GM18511 (cell line): ENCODE data around the gene SHCBP1L.

Source experiments
- ATAC-seq: cut with Tn5 transposase; IDR thresholded peaks from one replicate; pipeline ENCODE4 v1.9.1; 2021; ENCODE audit warnings: mild to moderate bottlenecking, moderate library complexity; ENCODE audit not compliant: unreplicated experiment

Gene SHCBP1L

GRCh38 chr1:182952677-182953444, at the start of gene SHCBP1L:
TSS of gene SHCBP1L (minus strand) at chr1:182953166. CDS start at chr1:182953133, 33 bp downstream.
- no peak for ATAC-seq

GRCh38 chr1:183002267-183002666, 49.3 kb upstream of the SHCBP1L start:
- no peak for ATAC-seq

GRCh38 chr1:183000167-183000962, 47.4 kb upstream of the SHCBP1L start:
- ATAC-seq: no peak

DNA sequence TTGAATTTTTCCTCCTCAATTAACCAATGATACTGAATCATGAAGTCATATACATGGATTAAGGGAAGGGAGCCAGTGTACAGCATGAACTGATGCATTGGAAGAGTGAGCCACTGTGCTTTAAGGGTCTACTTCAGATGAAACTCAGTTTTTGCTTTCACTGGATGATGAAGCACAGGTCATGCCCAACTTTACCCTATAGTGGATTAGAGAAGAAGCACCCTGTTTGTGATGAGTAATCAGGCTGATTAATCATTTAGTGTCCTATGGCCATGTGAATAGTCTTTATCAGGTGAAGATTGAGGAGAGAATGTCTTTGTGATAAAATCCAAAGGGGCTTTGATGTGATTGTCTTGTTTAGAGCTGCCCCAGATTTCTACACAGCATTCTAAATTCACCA, 45.5 kb upstream of the SHCBP1L start:
- ATAC-seq: no peak

DNA sequence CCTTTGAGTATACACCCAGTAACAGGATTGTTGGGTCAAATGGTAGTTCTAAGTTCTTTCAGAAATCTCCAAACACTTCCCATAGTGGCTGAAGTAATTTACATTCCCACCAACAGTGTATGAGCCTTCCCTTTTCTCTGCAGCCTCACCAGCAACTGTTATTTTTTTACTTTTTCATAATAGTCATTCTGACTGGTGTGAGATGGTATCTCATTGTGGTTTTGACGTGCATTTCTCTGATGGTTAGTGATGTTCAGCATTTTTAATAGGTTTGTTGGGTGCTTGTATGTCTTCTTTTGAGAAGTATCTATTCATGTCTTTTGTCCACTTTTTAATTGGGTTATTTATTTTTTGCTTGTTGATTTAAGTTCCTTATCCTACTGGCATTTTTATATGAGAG, 43.9 kb upstream of the SHCBP1L start:
- no peak for ATAC-seq

DNA sequence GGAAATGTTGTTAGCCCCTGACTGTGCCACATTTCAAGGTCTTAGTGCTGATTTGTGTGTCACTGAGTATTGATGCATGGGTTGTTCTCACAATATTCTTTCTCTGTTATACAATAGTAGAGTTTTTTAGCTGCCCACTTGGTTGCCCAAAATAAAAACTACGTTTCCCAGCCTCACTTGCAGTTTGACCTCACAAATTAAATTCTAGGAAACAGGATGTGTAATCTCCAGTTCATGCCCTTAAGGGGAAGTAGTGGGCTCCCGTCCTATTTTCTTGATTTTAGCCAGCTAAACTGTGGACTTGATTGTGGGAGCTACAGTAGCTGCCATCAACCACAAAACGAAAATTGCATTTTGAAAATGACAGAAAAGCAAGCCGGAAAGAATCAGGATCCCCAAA, 42.9 kb upstream of the SHCBP1L start:
- ATAC-seq: no peak

DNA sequence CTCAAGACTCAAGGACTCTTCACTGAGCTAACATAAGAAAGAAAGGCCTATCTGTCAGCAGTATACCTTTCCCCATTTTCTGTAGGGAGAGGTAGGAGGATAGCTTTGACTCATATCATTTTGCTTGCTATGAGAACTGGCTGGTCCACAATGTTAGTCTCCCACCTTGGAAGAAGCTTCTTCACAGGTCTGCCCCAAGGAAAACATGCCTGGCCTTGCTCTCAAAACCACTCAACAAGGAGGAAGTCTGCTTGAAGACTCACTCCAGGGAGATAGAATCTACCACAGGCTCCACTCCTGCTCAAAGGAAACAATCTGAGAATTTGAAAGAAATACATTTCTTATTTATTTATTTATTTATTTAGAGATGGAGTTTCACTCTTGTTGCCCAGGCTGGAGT, 40.8 kb upstream of the SHCBP1L start:
- no peak for ATAC-seq

DNA sequence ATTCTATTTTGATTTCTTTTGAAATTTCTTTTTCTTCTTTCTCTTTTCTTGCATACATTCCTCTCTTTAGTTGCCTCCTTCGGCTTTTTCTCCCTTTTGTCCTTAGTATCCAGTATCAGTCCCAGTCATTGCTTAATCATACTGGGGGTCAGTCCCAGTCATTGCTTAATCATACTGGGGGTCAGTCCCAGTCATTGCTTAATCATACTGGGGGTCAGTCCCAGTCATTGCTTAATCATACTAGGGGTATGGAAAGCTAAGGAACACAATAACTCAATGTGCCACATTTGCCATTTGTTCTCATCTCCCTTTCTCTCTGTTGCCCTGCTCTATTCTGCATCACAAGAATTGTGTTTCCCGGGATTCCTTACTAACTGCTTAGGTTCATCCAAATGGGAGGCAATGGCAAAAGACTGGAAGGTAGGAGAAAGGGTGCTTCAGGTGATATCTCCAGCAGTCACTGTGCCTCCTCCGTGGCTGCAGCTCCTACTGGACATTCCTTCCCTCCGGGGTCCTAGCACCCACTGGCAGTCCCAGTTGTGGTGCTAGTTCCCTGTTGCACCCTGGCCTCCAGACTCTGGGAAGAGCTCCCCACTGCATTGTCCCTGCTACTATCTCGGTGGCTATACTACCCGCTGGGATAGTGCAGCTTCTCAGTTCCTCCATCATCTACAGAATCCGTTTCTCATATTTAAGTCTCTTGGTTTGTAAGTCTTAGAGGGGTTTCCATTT, 37.6 kb upstream of the SHCBP1L start:
- no peak for ATAC-seq

DNA sequence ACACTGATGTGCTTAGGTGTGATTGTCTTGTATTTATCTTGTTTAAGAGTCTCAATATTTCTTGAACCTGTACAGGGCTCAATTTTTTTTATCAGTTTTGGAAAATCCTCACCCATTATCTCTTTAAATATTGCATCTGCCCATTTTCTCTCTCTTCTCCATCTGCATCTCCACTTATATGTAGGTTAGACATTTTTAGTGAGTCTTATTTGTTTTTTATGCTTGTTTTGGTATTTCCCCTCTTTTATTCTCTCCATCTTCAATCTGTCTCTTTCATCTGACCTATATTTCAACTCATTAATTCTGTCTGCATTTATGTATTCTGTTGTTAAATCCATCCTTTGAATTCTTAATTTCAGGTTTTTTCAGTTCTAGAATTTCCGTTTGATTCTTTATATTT, 32.9 kb upstream of the SHCBP1L start:
- no peak for ATAC-seq

- ATAC-seq: no peak
Measured at GRCh38 chr1:182984621-182985020, 31.7 kb upstream of the SHCBP1L start.

DNA sequence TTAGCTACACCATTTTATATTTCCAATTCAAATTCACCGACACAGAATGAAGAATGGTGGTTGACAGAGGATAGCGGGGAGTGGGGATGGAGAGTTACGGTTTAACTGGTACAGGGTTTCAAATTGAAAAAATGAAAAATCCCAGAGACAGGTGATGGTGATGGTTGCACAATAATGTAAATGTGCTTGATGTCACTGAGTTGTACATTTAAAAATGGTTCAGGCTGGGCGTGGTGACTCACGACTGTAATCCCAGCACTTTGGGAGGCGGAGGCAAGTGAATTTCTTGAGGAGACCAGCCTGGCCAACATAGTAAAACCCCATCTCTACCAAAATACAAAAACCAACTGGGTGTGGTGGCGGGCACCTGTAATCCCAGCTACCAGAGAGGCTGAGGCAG, 31.2 kb upstream of the SHCBP1L start:
- no peak for ATAC-seq

DNA sequence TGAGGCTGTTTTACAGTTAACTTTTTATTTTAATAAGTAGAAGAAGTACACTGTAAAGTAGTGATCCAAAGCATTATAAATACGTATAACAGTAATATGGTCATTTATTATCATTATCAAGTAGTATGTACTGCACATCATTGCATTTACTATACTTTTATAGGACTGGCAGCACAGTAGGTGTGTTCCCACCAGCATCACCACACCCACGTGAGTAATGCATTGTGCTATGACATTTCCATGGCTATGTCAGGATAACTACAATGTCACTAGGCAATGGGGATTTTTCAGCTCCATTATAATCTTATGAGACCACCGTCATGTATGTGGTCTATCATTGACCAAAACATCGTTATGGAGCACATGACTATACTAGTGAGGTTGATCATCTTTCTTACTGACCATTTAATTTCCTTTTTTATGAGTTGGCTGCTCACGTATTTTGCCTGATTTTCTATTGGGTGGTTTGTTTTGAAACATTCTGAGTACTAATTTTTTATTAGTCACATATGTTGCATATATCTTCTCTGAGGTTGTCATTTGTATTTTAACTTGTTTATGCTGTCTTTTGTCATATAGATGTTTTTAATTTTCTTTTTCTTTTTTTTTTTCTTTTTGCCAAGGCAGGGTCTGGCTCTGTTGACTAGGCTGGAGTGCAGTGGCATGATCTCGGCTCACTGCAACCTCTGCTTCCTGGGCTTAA, 25.3 kb upstream of the SHCBP1L start:
- ATAC-seq: no peak

GRCh38 chr1:182977480-182977879, 24.5 kb upstream of the SHCBP1L start:
- ATAC-seq: no peak

DNA sequence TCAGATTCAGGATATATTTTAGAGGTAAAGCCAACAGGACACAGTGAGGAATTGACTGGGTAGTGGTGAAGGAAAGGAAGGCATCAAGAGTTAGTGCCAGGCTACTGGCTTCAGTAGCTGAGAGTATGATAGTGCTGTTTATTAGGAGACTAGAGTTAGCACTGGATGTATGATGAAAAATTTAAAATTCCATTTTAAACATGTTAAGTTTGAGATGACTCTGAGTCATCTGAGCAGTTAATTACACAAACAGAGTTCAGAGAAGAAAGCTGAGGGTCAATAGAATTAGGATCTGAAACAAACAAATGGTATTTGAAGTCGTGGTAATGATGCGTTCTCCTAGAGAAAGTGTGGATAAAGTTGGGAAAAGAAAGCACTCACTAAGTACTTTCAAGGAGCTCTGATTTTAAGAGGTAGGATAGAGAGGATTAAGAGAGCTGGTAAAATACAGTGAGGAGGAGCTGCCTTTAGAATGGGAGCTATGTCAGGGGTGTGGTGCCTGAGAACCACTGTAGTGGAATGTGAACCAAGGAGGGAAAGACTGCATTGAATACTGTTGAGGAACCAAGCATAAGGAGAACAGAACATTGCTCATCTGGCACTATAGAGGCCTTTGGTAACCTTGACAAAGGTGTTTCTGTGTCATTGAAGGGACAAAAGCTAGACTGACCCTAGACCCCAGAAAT, 21.7 kb upstream of the SHCBP1L start:
- ATAC-seq: no peak

DNA sequence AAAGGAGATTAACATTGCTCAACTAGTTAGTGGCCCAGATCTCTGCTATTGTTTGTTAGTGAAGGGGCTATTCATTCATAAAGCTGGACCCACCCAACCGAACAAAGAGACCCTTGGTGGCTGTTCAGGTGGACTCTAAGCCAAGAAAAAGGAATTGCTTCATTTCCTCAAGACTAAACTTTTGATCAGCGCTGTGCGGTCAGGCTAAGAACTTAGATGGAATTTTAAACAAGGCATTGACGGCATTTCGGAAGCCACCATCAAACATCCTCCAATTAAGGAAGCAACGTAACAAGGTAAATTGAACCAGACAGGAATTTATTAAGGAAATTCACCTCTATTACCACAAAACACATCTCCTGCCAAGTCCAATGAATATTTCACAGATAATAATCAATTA, 19.9 kb upstream of the SHCBP1L start:
- ATAC-seq: no peak

- ATAC-seq: no peak
Measured at GRCh38 chr1:182972231-182972630, 19.3 kb upstream of the SHCBP1L start.

GRCh38 chr1:182971219-182971618, 18.3 kb upstream of the SHCBP1L start:
- ATAC-seq: no peak

DNA sequence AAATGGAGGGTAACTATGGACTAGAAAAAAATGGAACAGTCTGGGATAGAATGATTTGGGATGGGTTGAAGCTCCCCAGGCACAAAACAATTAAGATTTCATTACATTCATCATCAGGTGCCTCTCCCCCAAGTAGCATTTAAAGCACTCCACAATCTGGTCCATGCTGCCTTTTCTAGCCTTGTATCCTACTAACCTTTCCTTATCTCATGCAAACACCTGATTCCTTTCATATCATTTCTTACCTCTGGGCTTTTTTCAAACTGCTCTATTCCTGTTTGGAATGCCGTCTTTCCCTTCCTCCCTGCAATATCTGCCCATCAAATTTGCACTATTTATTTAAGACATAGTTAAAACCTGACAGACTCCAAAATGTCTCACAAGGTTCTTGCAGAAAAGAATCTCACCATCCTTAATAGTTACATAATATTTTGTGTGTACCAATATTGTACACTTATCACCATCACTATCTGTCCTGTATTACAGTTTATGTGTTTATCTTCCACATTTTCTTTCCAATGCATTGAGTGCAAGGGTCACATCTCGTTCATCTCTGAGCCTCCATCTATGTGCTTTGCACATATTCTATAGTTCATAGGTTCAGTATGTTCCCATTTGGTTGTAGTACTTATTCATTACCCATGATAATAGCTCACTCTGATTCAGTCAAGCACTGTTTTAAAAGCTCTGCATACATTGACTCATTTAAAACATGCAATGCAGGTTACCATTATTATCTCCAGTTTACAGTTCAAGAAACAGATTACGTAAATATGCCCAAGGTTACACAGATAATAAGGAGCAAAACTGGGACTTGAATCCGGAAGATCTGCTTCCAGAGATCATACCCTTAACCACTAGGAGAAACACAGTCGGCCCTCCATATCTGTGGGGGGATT, 16.1 kb upstream of the SHCBP1L start:
- ATAC-seq: no peak

GRCh38 chr1:182968151-182968741, 15.3 kb upstream of the SHCBP1L start:
- no peak for ATAC-seq
